Measurements from ENCODE around the gene TAF7L. TPM values are rescaled to one million over a fixed set of nuclear protein-coding genes. Genes with fewer than 3 reads are reported as not detected.

TAF7L gene
- total and polyA plus RNA-seq, 2 donors (not counting 1 experiment from before 2014, with no cell fraction given), result 0.27 to 0.33 TPM

DNA sequence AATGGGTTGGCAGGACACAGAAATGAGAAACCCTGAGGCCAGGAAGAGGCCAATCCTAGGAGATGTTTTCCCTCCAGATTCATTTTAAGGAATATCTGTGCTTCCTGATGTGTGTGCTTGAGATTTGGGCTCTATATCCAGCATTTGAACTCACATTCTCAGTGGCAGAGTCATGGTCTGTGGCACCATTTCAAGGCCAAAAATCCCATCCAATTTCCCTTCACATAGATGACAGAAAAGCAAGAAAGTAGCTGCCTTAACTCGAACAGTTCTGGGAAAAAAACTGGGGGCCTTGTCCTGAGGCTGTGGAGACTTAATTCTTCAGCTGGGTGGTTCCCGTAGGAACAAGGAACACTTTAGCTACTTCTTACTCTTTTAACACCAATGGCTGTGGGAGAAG lies 27.4 kb downstream of the TAF7L start:
- Histone ChIP-seq H3K9me3 (ENCODE audit: control insufficient read depth, insufficient read depth, low read depth, low read length) (no peaks in the 10 kb centered on the region), H3K79me2 (ENCODE audit: control insufficient read depth, insufficient read depth, low read length) (no peaks in the 10 kb centered on the region), H3K27ac (ENCODE audit: insufficient read depth, low read length) (no peak overlapping the region), H3K4me1 (ENCODE audit: control insufficient read depth, extremely low read depth, insufficient read depth, low read length) (peaks cover 3% of the 10 kb centered on the region), H3K4me3 (replicated peaks in 1 of 4; ENCODE audit: control extremely low read depth in 1 of 4, insufficient read depth in 1 of 4, low read depth in 3 of 4, low read length in 4 of 4) (no peak overlapping the region), H4K20me1 (ENCODE audit: control insufficient read depth, extremely low read depth, insufficient read depth, low read length) (no peaks in the 10 kb centered on the region), H3K36me3 (ENCODE audit: control insufficient read depth, insufficient read depth, low read length) (no peaks in the 10 kb centered on the region), H3K9ac (ENCODE audit: insufficient read depth, low read length) (no peak overlapping the region), H2AFZ (ENCODE audit: low read length) (no peak overlapping the region), H3K4me2 (ENCODE audit: extremely low read depth, insufficient read depth, low read length) (no peak overlapping the region), H3K27me3 (ENCODE audit: control insufficient read depth, insufficient read depth, low read length) (no peaks in the 10 kb centered on the region)
- peak; percentile 1 to 8 for DNase-seq (ENCODE audit: low read depth in 2 of 2)
- no peak for TF ChIP-seq EZH2 (IDR thresholded peaks at IDR 0.05; ENCODE audit: low read length, missing control alignments)
- TF ChIP-seq, protein P1, sequence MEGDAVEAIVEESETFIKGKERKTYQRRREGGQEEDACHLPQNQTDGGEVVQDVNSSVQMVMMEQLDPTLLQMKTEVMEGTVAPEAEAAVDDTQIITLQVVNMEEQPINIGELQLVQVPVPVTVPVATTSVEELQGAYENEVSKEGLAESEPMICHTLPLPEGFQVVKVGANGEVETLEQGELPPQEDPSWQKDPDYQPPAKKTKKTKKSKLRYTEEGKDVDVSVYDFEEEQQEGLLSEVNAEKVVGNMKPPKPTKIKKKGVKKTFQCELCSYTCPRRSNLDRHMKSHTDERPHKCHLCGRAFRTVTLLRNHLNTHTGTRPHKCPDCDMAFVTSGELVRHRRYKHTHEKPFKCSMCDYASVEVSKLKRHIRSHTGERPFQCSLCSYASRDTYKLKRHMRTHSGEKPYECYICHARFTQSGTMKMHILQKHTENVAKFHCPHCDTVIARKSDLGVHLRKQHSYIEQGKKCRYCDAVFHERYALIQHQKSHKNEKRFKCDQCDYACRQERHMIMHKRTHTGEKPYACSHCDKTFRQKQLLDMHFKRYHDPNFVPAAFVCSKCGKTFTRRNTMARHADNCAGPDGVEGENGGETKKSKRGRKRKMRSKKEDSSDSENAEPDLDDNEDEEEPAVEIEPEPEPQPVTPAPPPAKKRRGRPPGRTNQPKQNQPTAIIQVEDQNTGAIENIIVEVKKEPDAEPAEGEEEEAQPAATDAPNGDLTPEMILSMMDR (conservative IDR thresholded peaks at IDR 0.05 in 1 of 2, IDR thresholded peaks at IDR 0.05 in 1 of 2; ENCODE audit: low read depth in 1 of 2, low read length in 2 of 2), result no peak

DNA sequence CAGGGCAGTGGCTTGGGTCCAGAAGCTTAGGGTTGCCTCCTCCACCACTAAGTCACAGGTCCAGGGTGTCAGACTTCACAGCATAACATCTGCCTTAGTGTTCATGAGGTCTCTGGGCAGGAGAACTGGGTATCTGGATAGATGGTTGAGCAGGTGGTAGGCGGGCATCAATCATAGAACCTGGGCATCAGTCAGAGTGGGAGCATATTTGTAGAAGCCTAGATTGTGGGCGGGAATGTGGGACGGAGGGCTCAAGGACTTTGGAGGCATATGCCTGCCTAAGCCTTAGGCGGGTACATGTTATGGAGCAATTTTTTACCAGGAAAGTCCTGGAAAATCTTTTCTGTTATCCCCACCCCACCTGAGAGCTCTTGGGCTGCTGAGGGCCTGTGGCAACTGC lies 28.5 kb downstream of the TAF7L start:
- no peaks in the 10 kb centered on the region for H4K20me1 ChIP-seq (ENCODE audit: control insufficient read depth, extremely low read depth, insufficient read depth, low read length)
- no peak overlapping the region for H3K27ac ChIP-seq (ENCODE audit: insufficient read depth, low read length)
- no peaks in the 10 kb centered on the region for H3K9me3 ChIP-seq (ENCODE audit: control insufficient read depth, insufficient read depth, low read depth, low read length)
- no peak overlapping the region for H3K9ac ChIP-seq (ENCODE audit: insufficient read depth, low read length)
- no peak for TF ChIP-seq EZH2 (IDR thresholded peaks at IDR 0.05; ENCODE audit: low read length, missing control alignments)
- TF ChIP-seq, protein P1 (conservative IDR thresholded peaks at IDR 0.05 in 1 of 2, IDR thresholded peaks at IDR 0.05 in 1 of 2; ENCODE audit: low read depth in 1 of 2, low read length in 2 of 2), result no peak
- no peaks in the 10 kb centered on the region for H3K36me3 ChIP-seq (ENCODE audit: control insufficient read depth, insufficient read depth, low read length)
- H3K27me3 ChIP-seq (ENCODE audit: control insufficient read depth, insufficient read depth, low read length), result no peaks in the 10 kb centered on the region
- no peak for DNase-seq (ENCODE audit: low read depth in 2 of 2)
- no peak overlapping the region for H3K4me3 ChIP-seq (replicated peaks in 1 of 4; ENCODE audit: control extremely low read depth in 1 of 4, insufficient read depth in 1 of 4, low read depth in 3 of 4, low read length in 4 of 4)
- H2AFZ ChIP-seq (ENCODE audit: low read length), result no peak overlapping the region
- no peaks in the 10 kb centered on the region for H3K79me2 ChIP-seq (ENCODE audit: control insufficient read depth, insufficient read depth, low read length)
- H3K4me1 ChIP-seq (ENCODE audit: control insufficient read depth, extremely low read depth, insufficient read depth, low read length), result peaks cover 3% of the 10 kb centered on the region
- H3K4me2 ChIP-seq (ENCODE audit: extremely low read depth, insufficient read depth, low read length), result no peak overlapping the region

DNA sequence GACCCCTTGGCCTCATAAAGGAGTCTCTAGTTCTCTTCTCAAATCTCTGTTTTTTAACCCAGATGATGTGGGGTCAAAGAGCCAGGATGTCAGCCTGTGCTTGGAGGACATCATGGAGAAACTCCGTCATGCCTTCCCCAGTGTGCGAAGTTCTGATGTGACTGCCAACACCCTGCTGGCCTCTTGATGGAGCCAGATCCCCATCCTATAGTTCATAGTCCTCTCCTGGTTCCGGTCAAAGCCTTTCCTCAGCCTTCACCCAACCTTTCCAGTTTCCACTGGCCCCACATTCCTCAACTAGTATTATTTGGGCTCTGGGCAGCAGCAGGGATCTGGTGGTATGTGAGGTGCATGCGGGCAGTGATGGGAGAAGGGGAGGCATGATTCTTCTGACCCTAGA lies 30.7 kb downstream of the TAF7L start:
- Histone ChIP-seq H4K20me1 (ENCODE audit: control insufficient read depth, extremely low read depth, insufficient read depth, low read length) (no peaks in the 10 kb centered on the region), H3K9ac (ENCODE audit: insufficient read depth, low read length) (no peak overlapping the region), H2AFZ (ENCODE audit: low read length) (no peak overlapping the region), H3K79me2 (ENCODE audit: control insufficient read depth, insufficient read depth, low read length) (no peaks in the 10 kb centered on the region), H3K4me2 (ENCODE audit: extremely low read depth, insufficient read depth, low read length) (no peak overlapping the region), H3K4me1 (ENCODE audit: control insufficient read depth, extremely low read depth, insufficient read depth, low read length) (peaks cover 2% of the 10 kb centered on the region), H3K4me3 (replicated peaks in 1 of 4; ENCODE audit: control extremely low read depth in 1 of 4, insufficient read depth in 1 of 4, low read depth in 3 of 4, low read length in 4 of 4) (no peak overlapping the region), H3K9me3 (ENCODE audit: control insufficient read depth, insufficient read depth, low read depth, low read length) (no peaks in the 10 kb centered on the region), H3K36me3 (ENCODE audit: control insufficient read depth, insufficient read depth, low read length) (no peaks in the 10 kb centered on the region), H3K27ac (ENCODE audit: insufficient read depth, low read length) (no peak overlapping the region), H3K27me3 (ENCODE audit: control insufficient read depth, insufficient read depth, low read length) (no peaks in the 10 kb centered on the region)
- peak in 1 of 2 donors; percentile 4 for DNase-seq (ENCODE audit: low read depth in 2 of 2)
- no peak for TF ChIP-seq EZH2 (IDR thresholded peaks at IDR 0.05; ENCODE audit: low read length, missing control alignments)
- TF ChIP-seq, protein P1 (conservative IDR thresholded peaks at IDR 0.05 in 1 of 2, IDR thresholded peaks at IDR 0.05 in 1 of 2; ENCODE audit: low read depth in 1 of 2, low read length in 2 of 2), result peak; percentile 11 to 42

Measured in fibroblast of lung (primary cell).